IPS-18c (cell line): ENCODE measurements around the gene METRN.

Experiments
- H3K4me3 ChIP-seq: 2 replicates; pipeline ENCODE4 v1.7.0; 2013; ENCODE audit warnings: low read depth, mild to moderate bottlenecking, low read length, moderate library complexity; ENCODE audit not compliant: insufficient read depth
- H3K9me3 ChIP-seq: one replicate; pipeline ENCODE4 v1.6.1; 2013; ENCODE audit warnings: mild to moderate bottlenecking, low read length, moderate library complexity; ENCODE audit not compliant: control insufficient read depth, insufficient read depth

METRN gene

GRCh38 chr16:725463-726187 is 10.7 kb downstream of the METRN start:
- peaks cover 3% of the 10 kb centered on the region for H3K9me3 ChIP-seq
- no peak overlapping the region for H3K4me3 ChIP-seq

GRCh38 chr16:726188-726437 is 11.2 kb downstream of the METRN start:
- Histone ChIP-seq H3K9me3 (peaks cover 3% of the 10 kb centered on the region), H3K4me3 (peak overlapping the region; percentile 55; the same call in 1 of the 2 replicates)

- peaks cover 3% of the 10 kb centered on the region for H3K9me3 ChIP-seq
- peak within 1 kb of the TSS; percentile 65 for H3K4me3 ChIP-seq
Measured at GRCh38 chr16:726438-727290, 11.7 kb downstream of the METRN start, which contains the start of the genes CCDC78 and HAGHL. TSS of gene CCDC78 (minus strand) at chr16:726443. CDS start at chr16:726367, 76 bp downstream. TSS of gene HAGHL (plus strand) at chr16:727106. CDS start at chr16:727510, 404 bp downstream.

- H3K4me3 ChIP-seq = peak overlapping the region; percentile 65
Measured at GRCh38 chr16:727291-727977, 12.5 kb downstream of the METRN start.

DNA sequence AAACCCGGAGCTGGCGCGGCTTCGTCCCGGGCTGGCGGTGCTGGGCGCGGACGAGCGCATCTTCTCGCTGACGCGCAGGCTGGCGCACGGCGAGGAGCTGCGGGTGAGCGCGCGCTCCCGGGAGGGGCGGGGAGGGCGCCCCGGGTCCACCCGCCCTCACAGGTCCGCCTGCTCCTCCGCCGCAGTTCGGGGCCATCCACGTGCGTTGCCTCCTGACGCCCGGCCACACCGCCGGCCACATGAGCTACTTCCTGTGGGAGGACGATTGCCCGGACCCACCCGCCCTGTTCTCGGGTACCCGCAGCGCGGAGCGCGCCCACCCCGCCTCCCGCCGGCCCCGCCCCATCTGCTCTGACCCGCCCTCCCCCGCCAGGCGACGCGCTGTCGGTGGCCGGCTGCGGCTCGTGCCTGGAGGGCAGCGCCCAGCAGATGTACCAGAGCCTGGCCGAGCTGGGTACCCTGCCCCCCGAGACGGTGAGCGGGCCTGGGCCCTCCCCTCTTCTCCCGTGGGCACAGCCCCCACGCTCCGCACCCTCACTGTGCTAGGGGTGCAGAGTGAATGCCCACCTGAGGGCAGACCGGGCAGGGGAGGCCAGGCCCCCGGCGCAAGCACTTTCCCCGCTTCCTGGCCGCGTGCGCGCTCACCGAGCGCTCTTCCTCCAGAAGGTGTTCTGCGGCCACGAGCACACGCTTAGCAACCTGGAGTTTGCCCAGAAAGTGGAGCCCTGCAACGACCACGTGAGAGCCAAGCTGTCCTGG is 13.4 kb downstream of the METRN start:
- Histone ChIP-seq H3K9me3 (peaks cover 3% of the 10 kb centered on the region), H3K4me3 (peak overlapping the region; percentile 61)

More at GRCh38 chr16:727291-727977, 12.5 kb downstream of the METRN start:
- peaks cover 3% of the 10 kb centered on the region for H3K9me3 ChIP-seq

- Histone ChIP-seq H3K4me3 (peak overlapping the region; percentile 61), H3K9me3 (peaks cover 3% of the 10 kb centered on the region)
Measured at GRCh38 chr16:728890-729744, 14.2 kb downstream of the METRN start.

DNA sequence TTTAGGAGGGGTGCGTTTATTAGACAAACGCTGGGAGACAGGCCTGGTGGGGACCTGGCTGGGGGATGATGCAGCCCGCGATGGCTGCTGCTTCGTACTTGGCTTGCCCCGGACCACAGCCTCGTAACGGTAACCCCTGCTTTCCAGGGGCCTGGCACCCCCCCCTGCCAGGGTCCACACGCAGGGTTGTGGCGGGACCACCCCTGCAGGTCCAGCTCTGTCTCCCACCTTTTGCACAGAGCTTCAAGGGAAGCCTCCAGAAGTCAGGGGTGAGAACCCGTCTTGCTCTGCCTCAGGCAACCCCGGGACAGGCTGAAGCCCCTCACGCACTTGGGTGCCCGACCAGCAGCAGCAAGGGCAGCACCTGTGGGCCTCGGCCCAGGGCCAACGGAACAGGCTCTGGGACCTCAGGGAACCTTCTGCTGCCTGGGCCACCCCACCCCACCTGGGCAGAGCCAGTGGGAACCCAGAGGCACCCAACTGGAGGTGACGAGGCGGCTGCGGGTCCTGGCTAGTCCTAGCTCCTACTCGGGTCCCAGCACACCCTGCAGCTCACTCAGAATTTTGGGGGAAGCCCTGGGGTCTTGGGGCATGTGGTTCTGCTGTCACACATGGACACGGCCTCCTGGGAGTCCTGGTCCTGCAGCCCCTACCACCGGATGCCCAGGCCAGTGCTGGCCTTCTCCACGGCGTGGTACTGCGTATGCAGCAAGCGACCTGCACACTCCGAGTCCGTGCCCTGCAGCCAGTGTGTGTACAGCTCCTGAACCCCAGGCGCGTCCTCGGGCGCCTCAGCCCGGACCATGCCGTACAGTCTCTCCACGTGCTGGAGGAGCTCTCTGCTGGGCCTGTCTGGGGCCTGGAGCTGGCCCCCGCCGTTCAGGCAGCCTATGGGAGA is 15.1 kb downstream of the METRN start:
- Histone ChIP-seq H3K4me3 (no peak overlapping the region), H3K9me3 (peaks cover 3% of the 10 kb centered on the region)

GRCh38 chr16:730666-731509 is 16.0 kb downstream of the METRN start:
- Histone ChIP-seq H3K9me3 (no peaks in the 10 kb centered on the region), H3K4me3 (no peak overlapping the region)

GRCh38 chr16:732332-732731 is 17.4 kb downstream of the METRN start:
- H3K4me3 ChIP-seq = no peak overlapping the region
- no peaks in the 10 kb centered on the region for H3K9me3 ChIP-seq

- no peak overlapping the region for H3K4me3 ChIP-seq
- H3K9me3 ChIP-seq = no peaks in the 10 kb centered on the region
Measured at GRCh38 chr16:732936-733335, 18.0 kb downstream of the METRN start.

DNA sequence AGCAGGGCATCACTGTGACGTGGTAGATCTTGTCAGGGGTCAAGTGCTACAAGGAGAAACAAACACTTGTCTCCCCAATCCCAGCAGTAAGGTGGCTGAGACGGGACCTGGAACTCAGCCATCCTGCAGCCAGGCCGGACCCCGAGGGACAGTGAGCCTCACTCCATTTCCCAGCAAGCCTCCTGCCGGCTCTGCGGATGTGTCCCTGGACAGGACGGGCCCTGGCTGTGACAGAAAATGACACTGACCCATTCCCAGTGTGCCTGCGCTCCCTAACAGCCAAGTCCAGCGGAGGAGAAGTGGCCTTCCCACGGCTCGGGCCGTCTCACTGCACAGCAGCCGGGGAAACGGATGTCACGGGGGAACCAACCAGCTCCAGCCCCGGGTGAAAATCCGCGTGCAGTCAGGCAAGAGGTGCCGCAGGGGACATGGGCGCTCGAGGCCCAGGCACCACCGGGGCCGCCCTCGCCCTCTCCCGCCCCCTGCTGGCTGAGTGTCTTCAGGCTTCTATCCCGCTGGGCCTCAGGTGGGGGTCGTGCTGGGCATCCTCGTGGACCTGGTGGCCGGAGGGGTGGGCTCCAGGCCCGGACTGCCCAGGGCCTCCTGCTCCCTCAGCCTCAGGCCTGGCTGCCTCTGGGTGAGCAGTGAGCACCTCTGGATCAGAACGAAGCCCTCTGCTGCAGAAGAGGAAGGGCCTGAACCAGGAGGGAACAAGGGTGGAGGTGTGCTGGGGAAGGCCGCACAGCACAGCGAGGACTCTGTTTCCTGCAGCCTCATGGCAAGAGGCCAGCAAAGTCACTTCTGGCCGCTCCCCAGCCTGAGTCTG is 18.7 kb downstream of the METRN start:
- no peak overlapping the region for H3K4me3 ChIP-seq
- H3K9me3 ChIP-seq = no peaks in the 10 kb centered on the region

GRCh38 chr16:734208-734980 is 19.5 kb downstream of the METRN start:
- H3K9me3 ChIP-seq = no peaks in the 10 kb centered on the region
- H3K4me3 ChIP-seq = no peak overlapping the region
